Measurements from ENCODE around the gene ROPN1.

DNA sequence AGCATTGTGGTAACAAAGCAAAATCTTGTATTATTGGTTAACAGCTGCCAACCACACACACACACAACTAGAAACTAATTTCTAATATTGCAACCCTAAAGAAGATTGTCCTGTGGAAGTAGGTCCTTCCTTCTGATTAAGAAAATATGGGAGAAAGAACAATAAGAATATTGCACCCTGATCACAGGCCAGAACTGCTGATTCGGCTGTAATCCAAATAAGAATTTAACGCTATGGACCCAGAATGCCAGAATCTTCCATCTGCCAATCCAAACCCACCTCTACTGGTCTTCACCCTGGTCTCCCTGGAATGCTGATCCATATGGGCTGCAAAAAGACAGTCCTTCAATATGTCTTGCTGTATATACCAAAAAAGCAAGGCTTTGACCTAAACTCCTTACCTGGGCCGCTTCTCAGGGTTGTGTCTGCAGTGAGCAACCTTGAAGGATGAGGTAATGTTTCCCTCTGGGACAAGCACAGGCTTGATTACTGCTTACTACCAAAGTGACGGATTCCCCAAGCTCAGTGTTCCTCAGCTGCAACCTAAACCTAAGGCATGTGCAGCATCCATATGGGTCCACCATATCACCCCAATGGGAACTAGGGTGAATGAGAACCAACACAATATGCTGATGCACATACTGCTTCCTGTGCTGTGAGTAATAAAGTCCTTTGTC lies 38.9 kb downstream of the ROPN1 start:
- TF ChIP-seq EZH2 (IDR thresholded peaks at IDR 0.05; ENCODE audit: insufficient read depth, poor library complexity, severe bottlenecking) (no peak), EZH2phosphoT487 (IDR thresholded peaks at IDR 0.05; ENCODE audit: insufficient read depth, low read depth) (no peak)

All from GM23248 (cell line).